Hepatocyte (in vitro differentiated cells): ENCODE results near the gene ATXN1. TPM values are rescaled to one million over a fixed set of nuclear protein-coding genes. Genes with fewer than 3 reads are reported as not detected.

Experiments used
- DNase-seq: peaks from one replicate; pipeline ENCODE4 v3.0.0-alpha.2; 2016; ENCODE audit warnings: low spot score
- H2AFZ ChIP-seq: fragments of 200-600 bp; sonication (generic); 2 replicates; pipeline ENCODE4 v1.6.0; 2016; ENCODE audit warnings: antibody characterized with exemption, mild to moderate bottlenecking
- H3K27ac ChIP-seq: fragments of 200-600 bp; sonication (generic); 2 replicates; pipeline ENCODE4 v1.5.1; 2016; ENCODE audit warnings: mild to moderate bottlenecking
- H3K27me3 ChIP-seq: fragments of 200-600 bp; sonication (generic); 2 replicates; pipeline ENCODE4 v1.6.1; 2016
- H3K36me3 ChIP-seq: fragments of 200-600 bp; sonication (generic); replicated peaks from 2 replicates; pipeline ENCODE4 v1.5.1; 2016; ENCODE audit warnings: low read depth; ENCODE audit not compliant: insufficient read depth
- H3K4me1 ChIP-seq: fragments of 200-600 bp; sonication (generic); 2 replicates; pipeline ENCODE4 v1.5.1; 2016; ENCODE audit warnings: mild to moderate bottlenecking, moderate library complexity; ENCODE audit not compliant: insufficient read depth
- H3K4me2 ChIP-seq: fragments of 200-600 bp; sonication (generic); 2 replicates; pipeline ENCODE4 v1.6.0; 2016
- H3K4me3 ChIP-seq: fragments of 200-600 bp; sonication (generic); 2 replicates; pipeline ENCODE4 v1.5.1; 2016; ENCODE audit warnings: mild to moderate bottlenecking
- H3K79me2 ChIP-seq: fragments of 200-600 bp; sonication (generic); 2 replicates; pipeline ENCODE4 v1.6.0; 2017; ENCODE audit warnings: mild to moderate bottlenecking
- H3K9me2 ChIP-seq: fragments of 200-600 bp; sonication (generic); replicated peaks from 2 replicates; pipeline ENCODE4 v1.6.0; 2017; ENCODE audit warnings: mild to moderate bottlenecking; ENCODE audit not compliant: insufficient read depth
- H3K9me3 ChIP-seq: fragments of 200-600 bp; sonication (generic); 2 replicates; pipeline ENCODE4 v1.5.1; 2016; ENCODE audit warnings: low read depth, mild to moderate bottlenecking
- H4K20me1 ChIP-seq: fragments of 200-600 bp; sonication (generic); 2 replicates; pipeline ENCODE4 v1.6.0; 2016; ENCODE audit warnings: mild to moderate bottlenecking; ENCODE audit not compliant: insufficient read depth, poor library complexity, severe bottlenecking
- CTCF ChIP-seq: fragments of 200-600 bp; sonication (generic); IDR thresholded peaks from 2 replicates; pipeline ENCODE4 v1.5.1; 2016; ENCODE audit warnings: antibody characterized with exemption, mild to moderate bottlenecking; ENCODE audit not compliant: poor library complexity
- EZH2 ChIP-seq: fragments of 200-600 bp; sonication (generic); IDR thresholded peaks from 2 replicates; pipeline ENCODE4 v1.6.1; 2016; ENCODE audit warnings: antibody characterized with exemption, mild to moderate bottlenecking, borderline replicate concordance
- EZH2phosphoT487 ChIP-seq: fragments of 200-600 bp; sonication (generic); IDR thresholded peaks from one replicate; pipeline ENCODE4 v1.6.1; 2018; ENCODE audit warnings: antibody characterized with exemption, mild to moderate bottlenecking, low read depth, moderate library complexity; ENCODE audit not compliant: unreplicated experiment, severe bottlenecking
- WGBS: methylation state at CpG from one replicate; pipeline ENCODE4 v1.1.6; 2016; ENCODE audit warnings: low lambda C conversion rate; ENCODE audit errors: missing lambda C conversion rate; 5-methylcytosine and 5-hydroxymethylcytosine counted together
- polyA plus RNA-seq: library from polyadenylated mRNA; unstranded; fragments of >200 nt; fragmentation: Nextera tagmentation; extraction: Ambion mirVana; gene quantifications from 2 replicates; pipeline ENCODE4 v1.2.1, GENCODE V29; 2016
- total RNA-seq: library from RNA; depleted of rRNA; stranded (reverse); fragments of >200 nt; gene quantifications from 2 replicates; pipeline ENCODE4 v1.2.3, GENCODE V29; 2014

The ATXN1 gene
- total and polyA plus RNA-seq, 2 experiments from 2014 or later, result 14.7 to 32.6 TPM

- 97% methylated on average over 8 of the region's 8 CpGs for WGBS
- H2AFZ ChIP-seq, result no peak overlapping the region
- H3K9me3 ChIP-seq, result no peaks in the 10 kb centered on the region
- no peaks in the 10 kb centered on the region for H3K9me2 ChIP-seq
- peaks cover 38% of the 10 kb centered on the region for H3K4me1 ChIP-seq
- no peak overlapping the region for H3K4me3 ChIP-seq
- TF ChIP-seq EZH2phosphoT487 (no peak), CTCF (no peak), EZH2 (no peak)
- H3K79me2 ChIP-seq, result peaks cover 44% of the 10 kb centered on the region
- H3K36me3 ChIP-seq, result no peaks in the 10 kb centered on the region
- no peaks in the 10 kb centered on the region for H4K20me1 ChIP-seq
- H3K27ac ChIP-seq, result peak overlapping the region; percentile 75
- no peaks in the 10 kb centered on the region for H3K27me3 ChIP-seq
- peak overlapping the region; percentile 41 for H3K4me2 ChIP-seq
- DNase-seq, result no peak
Observed at GRCh38 chr6:16729744-16730143, 31.5 kb downstream of the ATXN1 start.

GRCh38 chr6:16729183-16729691 is 32.0 kb downstream of the ATXN1 start:
- no peaks in the 10 kb centered on the region for H3K9me3 ChIP-seq
- H3K4me2 ChIP-seq, result peak overlapping the region; percentile 41
- peaks cover 43% of the 10 kb centered on the region for H3K4me1 ChIP-seq
- TF ChIP-seq CTCF, result no peak
- TF ChIP-seq EZH2, result no peak
- TF ChIP-seq EZH2phosphoT487, result no peak
- no peak overlapping the region for H2AFZ ChIP-seq
- no peak overlapping the region for H3K4me3 ChIP-seq
- no peaks in the 10 kb centered on the region for H3K9me2 ChIP-seq
- 25% methylated on average over 7 of the region's 7 CpGs for WGBS
- H4K20me1 ChIP-seq, result no peaks in the 10 kb centered on the region
- H3K79me2 ChIP-seq, result peaks cover 39% of the 10 kb centered on the region
- H3K27me3 ChIP-seq, result no peaks in the 10 kb centered on the region
- peak; percentile 54 for DNase-seq
- no peaks in the 10 kb centered on the region for H3K36me3 ChIP-seq
- peak overlapping the region; percentile 75 for H3K27ac ChIP-seq

- Histone ChIP-seq H3K9me3 (no peaks in the 10 kb centered on the region), H3K27me3 (no peaks in the 10 kb centered on the region), H3K4me2 (peak overlapping the region; percentile 41), H2AFZ (no peak overlapping the region), H3K4me3 (no peak overlapping the region), H3K9me2 (no peaks in the 10 kb centered on the region), H3K4me1 (peaks cover 46% of the 10 kb centered on the region), H3K36me3 (no peaks in the 10 kb centered on the region), H3K79me2 (peaks cover 34% of the 10 kb centered on the region), H4K20me1 (no peaks in the 10 kb centered on the region), H3K27ac (peak overlapping the region; percentile 75)
- no peak for TF ChIP-seq EZH2
- no peak for TF ChIP-seq EZH2phosphoT487
- TF ChIP-seq CTCF, result no peak
- 91% methylated on average over 6 of the region's 6 CpGs for WGBS
- no peak for DNase-seq
Observed at GRCh38 chr6:16728513-16729182, 32.6 kb downstream of the ATXN1 start.
